NCI-H446 (cell line): ENCODE data around the gene GSTM2.

Experiments
- DNase-seq, 2 experiments: peaks; one replicate each; lab custom pipeline; 2025; lab: John Stamatoyannopoulos, UW

Gene GSTM2

DNA sequence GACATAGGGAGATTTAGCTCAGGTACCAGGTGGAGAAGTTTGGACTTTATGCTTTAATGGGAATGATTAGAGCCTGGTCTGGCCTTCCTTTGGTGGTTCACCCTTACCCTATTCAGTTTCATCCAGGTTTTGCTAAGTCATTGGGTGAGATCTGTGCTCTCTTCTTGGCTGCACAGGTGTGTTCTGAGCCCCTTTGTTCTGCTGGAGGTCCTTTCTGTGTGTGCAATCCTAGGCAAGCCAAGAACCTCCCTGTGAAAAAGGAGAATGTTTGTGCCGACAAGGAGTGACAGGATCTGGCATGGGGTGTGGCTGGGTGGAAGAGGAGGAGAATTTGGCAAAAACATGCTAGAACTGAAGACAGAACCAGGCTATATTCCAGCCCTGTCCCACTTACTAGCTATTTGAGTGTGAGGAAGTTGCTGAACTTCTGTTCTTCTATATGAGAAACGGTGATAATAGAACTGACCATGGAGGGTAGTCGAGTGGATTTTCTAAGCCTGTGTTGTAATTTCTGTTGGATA lies 48.8 kb downstream of the GSTM2 start:
- no peak for DNase-seq

DNA sequence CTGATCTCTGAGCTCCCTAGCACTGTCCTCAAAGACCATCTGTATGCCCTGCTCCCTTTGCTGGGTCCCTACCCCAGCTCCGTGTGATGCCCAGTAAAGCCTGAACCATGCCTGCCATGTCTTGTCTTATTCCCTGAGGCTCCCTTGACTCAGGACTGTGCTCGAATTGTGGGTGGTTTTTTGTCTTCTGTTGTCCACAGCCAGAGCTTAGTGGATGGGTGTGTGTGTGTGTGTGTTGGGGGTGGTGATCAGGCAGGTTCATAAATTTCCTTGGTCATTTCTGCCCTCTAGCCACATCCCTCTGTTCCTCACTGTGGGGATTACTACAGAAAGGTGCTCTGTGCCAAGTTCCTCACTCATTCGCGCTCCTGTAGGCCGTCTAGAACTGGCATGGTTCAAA lies 49.9 kb downstream of the GSTM2 start:
- no peak for DNase-seq

DNA sequence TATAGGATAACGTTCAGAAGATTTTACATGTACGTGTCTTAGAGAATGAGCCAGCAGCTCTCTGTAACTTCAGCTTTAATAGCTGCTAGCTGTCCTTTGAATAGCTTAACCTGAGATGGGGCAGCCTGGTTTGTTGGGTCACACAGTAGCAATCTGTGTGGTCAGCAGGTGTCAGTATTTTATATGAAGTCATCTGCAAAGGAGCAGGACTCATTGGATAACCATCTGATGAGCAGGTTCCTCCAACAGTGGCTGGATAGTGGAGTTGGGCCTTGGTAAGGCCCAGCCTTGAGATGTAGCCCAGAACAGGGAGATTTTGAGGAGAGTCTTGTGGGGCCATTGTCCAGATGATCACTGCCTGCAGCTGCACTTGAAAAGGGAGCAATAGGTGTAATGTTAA lies 50.6 kb downstream of the GSTM2 start:
- DNase-seq: no peak

DNA sequence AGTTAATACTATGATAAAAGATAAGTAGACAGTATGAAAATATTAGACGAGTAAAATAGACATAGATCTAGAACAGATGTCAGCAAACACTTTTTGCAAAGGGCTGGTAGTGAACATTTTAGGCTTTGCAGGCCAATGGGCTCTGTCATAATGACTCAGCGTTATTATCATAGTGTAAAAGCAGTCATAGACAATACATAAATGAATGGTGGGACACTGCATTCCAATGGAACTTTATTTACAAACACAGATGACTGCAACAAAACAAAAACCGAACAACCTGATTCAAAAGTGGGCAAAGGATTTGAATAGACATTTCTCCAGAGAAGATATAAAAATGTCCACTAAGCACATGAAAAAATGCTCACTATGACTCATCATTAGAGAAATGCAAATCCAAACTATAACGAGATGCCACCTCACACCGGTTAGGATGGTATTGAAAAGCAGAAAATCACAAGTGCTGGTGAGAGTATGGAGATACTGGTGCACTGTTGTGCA lies 51.5 kb downstream of the GSTM2 start:
- DNase-seq: no peak

DNA sequence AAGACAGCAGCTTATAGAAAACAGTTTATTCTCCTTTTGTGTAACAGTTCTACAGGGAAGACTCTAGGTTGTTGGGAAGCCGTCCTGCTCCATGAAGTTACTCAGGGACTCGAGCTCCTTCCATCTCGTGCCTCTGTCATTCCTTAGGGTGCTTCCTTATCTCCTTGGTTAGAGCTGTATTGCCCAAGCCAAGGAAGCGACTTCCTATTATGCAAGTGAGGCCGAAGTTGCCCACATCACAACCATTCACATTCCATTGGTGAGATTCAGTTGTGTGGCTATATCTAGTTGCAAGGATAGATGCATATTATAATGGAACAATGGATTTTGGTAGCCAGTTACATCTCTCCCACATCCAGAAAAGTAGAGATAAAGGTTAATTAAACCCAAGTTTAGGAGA lies 53.2 kb downstream of the GSTM2 start:
- no peak for DNase-seq

DNA sequence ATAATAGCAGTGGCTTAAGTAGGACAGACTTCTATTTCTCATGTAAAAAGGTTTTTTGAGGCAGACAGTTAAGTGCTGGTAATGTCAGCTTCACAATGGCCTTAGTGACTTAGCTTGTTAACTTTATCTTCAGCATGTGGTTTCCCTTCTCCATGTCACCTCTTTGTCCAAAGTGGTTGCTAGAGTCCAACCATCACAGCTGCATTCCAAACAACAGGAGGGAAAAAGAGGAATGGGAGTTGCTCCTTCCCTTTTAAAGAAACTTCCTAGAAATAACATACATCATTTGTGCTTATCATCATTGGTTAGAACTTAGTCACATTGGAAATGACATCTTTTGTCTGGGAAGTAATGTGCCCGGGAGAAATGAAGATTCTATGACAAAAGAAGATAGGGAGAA lies 54.1 kb downstream of the GSTM2 start:
- no peak for DNase-seq

DNA sequence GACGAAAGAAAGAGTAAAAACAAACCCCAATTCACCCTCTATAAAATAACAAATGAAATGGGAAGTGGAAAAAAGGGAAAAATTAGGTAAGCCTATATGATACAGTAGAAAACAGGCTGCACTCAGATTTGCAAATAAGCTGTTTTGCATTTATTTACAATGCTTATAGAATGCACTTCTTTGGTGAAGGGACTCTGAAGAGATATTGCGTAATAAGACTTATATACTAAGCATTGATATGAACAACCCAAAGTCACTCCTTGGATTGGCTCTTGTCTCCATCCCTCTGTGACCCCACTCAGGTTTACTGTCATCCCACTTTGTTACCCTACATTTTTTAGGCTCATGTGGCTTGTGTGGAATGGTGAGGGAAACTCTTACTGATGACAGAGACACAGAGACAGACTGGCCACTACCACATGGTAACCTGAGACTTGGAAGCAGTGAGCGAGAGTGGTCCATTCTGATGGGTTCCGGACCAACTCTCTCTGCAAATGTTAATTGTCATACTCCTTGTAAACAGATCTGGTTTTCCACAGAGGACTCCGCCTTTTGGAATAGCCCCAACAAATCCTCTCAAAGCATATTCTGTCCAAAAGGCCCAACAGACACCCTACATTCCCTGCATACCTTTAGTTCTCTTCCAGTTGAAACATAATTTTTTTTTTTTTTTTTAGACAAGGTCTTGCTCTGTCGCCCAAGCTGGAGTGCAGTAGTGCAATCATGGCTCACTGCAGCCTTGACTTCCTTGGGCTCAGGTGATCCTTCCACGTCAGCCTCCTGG lies 55.2 kb downstream of the GSTM2 start:
- DNase-seq: no peak
